ENCODE data around the gene NTRK3.

Gene NTRK3

GRCh38 chr15:88152672-88153071 is 103.9 kb downstream of the NTRK3 start:
- no peak for TF ChIP-seq CTCF (IDR thresholded peaks at IDR 0.05; ENCODE audit: control insufficient read depth, extremely low read depth, insufficient read depth)
- no peak for DNase-seq (ENCODE audit: low read depth)
- H3K4me3 ChIP-seq (ENCODE audit: low read depth, low read length) = no peak overlapping the region

GRCh38 chr15:88147760-88148159 is 108.8 kb downstream of the NTRK3 start:
- H3K4me3 ChIP-seq (ENCODE audit: low read depth, low read length) = no peak overlapping the region
- TF ChIP-seq CTCF (IDR thresholded peaks at IDR 0.05; ENCODE audit: control insufficient read depth, extremely low read depth, insufficient read depth) = no peak
- no peak for DNase-seq (ENCODE audit: low read depth)

- no peak overlapping the region for H3K4me3 ChIP-seq (ENCODE audit: low read depth, low read length)
- no peak for TF ChIP-seq CTCF (IDR thresholded peaks at IDR 0.05; ENCODE audit: control insufficient read depth, extremely low read depth, insufficient read depth)
- DNase-seq (ENCODE audit: low read depth) = no peak
Measured at GRCh38 chr15:88144921-88145653, 111.5 kb downstream of the NTRK3 start.

GRCh38 chr15:88142121-88142520 is 114.4 kb downstream of the NTRK3 start:
- TF ChIP-seq CTCF (IDR thresholded peaks at IDR 0.05; ENCODE audit: control insufficient read depth, extremely low read depth, insufficient read depth) = no peak
- no peak for DNase-seq (ENCODE audit: low read depth)
- no peak overlapping the region for H3K4me3 ChIP-seq (ENCODE audit: low read depth, low read length)

- no peak overlapping the region for H3K4me3 ChIP-seq (ENCODE audit: low read depth, low read length)
- DNase-seq (ENCODE audit: low read depth) = no peak
- no peak for TF ChIP-seq CTCF (IDR thresholded peaks at IDR 0.05; ENCODE audit: control insufficient read depth, extremely low read depth, insufficient read depth)
Measured at GRCh38 chr15:88141269-88141889, 115.2 kb downstream of the NTRK3 start.

GRCh38 chr15:88140398-88140797 is 116.1 kb downstream of the NTRK3 start:
- no peak for TF ChIP-seq CTCF (IDR thresholded peaks at IDR 0.05; ENCODE audit: control insufficient read depth, extremely low read depth, insufficient read depth)
- DNase-seq (ENCODE audit: low read depth) = no peak
- no peak overlapping the region for H3K4me3 ChIP-seq (ENCODE audit: low read depth, low read length)
